HEK293T (cell line): Measurements from ENCODE around the gene IL1B.

ENCODE experiments used
- CTCF ChIA-PET: fragments of 350-600 bp; formaldehyde crosslinking; extraction: SDS; loops from one replicate; lab custom pipeline; 2021; ENCODE audit warnings: antibody characterized with exemption, inconsistent platforms; lab: Yijun Ruan, JAX
- POLR2A ChIA-PET: fragments of 350-600 bp; formaldehyde crosslinking; extraction: SDS; loops from one replicate; lab custom pipeline; 2020; ENCODE audit warnings: antibody characterized with exemption, inconsistent platforms; lab: Yijun Ruan, JAX
- DNase-seq: peaks from one replicate; pipeline ENCODE4 v3.0.0; 2012; ENCODE audit warnings: mixed read lengths; ENCODE audit errors: extremely low spot score
- ARNT ChIP-seq: fragments of 450-650 bp; IDR thresholded peaks from 2 replicates; pipeline ENCODE4 v1.6.1; 2017; ENCODE audit warnings: mild to moderate bottlenecking
- BHLHE40 ChIP-seq: fragments of 450-650 bp; IDR thresholded peaks from 2 replicates; pipeline ENCODE4 v1.6.1; 2016; ENCODE audit warnings: mild to moderate bottlenecking, moderate library complexity, borderline replicate concordance
- CTBP1 ChIP-seq: fragments of 450-650 bp; IDR thresholded peaks from 2 replicates; pipeline ENCODE4 v1.6.1; 2016; ENCODE audit warnings: borderline replicate concordance
- ELF4 ChIP-seq: fragments of 450-650 bp; IDR thresholded peaks from 2 replicates; pipeline ENCODE4 v1.6.1; 2017; ENCODE audit warnings: antibody characterized with exemption
- FOXA1 ChIP-seq: fragments of 450-650 bp; IDR thresholded peaks from 2 replicates; pipeline ENCODE4 v1.6.1; 2016; ENCODE audit warnings: mild to moderate bottlenecking
- FOXK2 ChIP-seq: fragments of 450-650 bp; IDR thresholded peaks from 2 replicates; pipeline ENCODE4 v1.6.1; 2016; ENCODE audit warnings: mild to moderate bottlenecking
- FOXM1 ChIP-seq: fragments of 450-650 bp; IDR thresholded peaks from 2 replicates; pipeline ENCODE4 v1.6.1; 2017; ENCODE audit warnings: mild to moderate bottlenecking, borderline replicate concordance
- HDGF ChIP-seq: fragments of 450-650 bp; IDR thresholded peaks from 2 replicates; pipeline ENCODE4 v1.6.1; 2017; ENCODE audit warnings: antibody characterized with exemption, borderline replicate concordance
- L3MBTL2 ChIP-seq: fragments of 450-650 bp; conservative IDR thresholded peaks from 2 replicates; pipeline ENCODE4 v1.6.1; 2016; ENCODE audit warnings: mild to moderate bottlenecking
- LEF1 ChIP-seq: fragments of 450-650 bp; IDR thresholded peaks from 2 replicates; pipeline ENCODE4 v1.6.1; 2017; ENCODE audit warnings: mild to moderate bottlenecking, borderline replicate concordance
- NFRKB ChIP-seq: fragments of 450-650 bp; IDR thresholded peaks from 2 replicates; pipeline ENCODE4 v1.6.1; 2016; ENCODE audit warnings: mild to moderate bottlenecking, moderate library complexity
- PKNOX1 ChIP-seq: fragments of 450-650 bp; IDR thresholded peaks from 2 replicates; pipeline ENCODE4 v1.6.1; 2016
- SP1 ChIP-seq: fragments of 450-650 bp; IDR thresholded peaks from 2 replicates; pipeline ENCODE4 v1.6.1; 2017
- SUZ12 ChIP-seq: fragments of 450-650 bp; IDR thresholded peaks from 2 replicates; pipeline ENCODE4 v1.6.1; 2016; ENCODE audit warnings: mild to moderate bottlenecking
- TARDBP ChIP-seq: fragments of 450-650 bp; IDR thresholded peaks from 2 replicates; pipeline ENCODE4 v1.6.1; 2016
- ZNF384 ChIP-seq: fragments of 450-650 bp; IDR thresholded peaks from 2 replicates; pipeline ENCODE4 v1.6.1; 2016

Gene IL1B

GRCh38 chr2:112828251-112828691 is 8.3 kb downstream of the IL1B start:
- ChIA-PET POLR2A (no interaction called here), CTCF (interaction anchor here (0.6 kb wide), 1 partner anchor 200 kb away, joined by 5 read pairs; no protein-coding TSS in a partner anchor)
- DNase-seq: no peak
- TF ChIP-seq ZNF384: no peak
- no peak for TF ChIP-seq SP1
- TF ChIP-seq CTBP1: no peak
- no peak for TF ChIP-seq ARNT
- TF ChIP-seq L3MBTL2: no peak
- TF ChIP-seq FOXK2: no peak
- no peak for TF ChIP-seq LEF1

GRCh38 chr2:112827604-112828185 is 8.9 kb downstream of the IL1B start:
- POLR2A ChIA-PET: no interaction called here

GRCh38 chr2:112827009-112827408 is 9.6 kb downstream of the IL1B start:
- DNase-seq: no peak
- TF ChIP-seq FOXA1 (no peak), LEF1 (no peak), BHLHE40 (no peak), FOXK2 (no peak), SP1 (no peak), ZNF384 (no peak), L3MBTL2 (no peak), HDGF (no peak), SUZ12 (no peak), PKNOX1 (no peak), CTBP1 (no peak), FOXM1 (no peak), NFRKB (no peak), TARDBP (no peak), ELF4 (no peak), ARNT (no peak)
- ChIA-PET POLR2A (no interaction called here), CTCF (interaction anchor here (0.7 kb wide), 1 partner anchor 16 kb away, joined by 3 read pairs; no protein-coding TSS in a partner anchor)

More at GRCh38 chr2:112827604-112828185, 8.9 kb downstream of the IL1B start:
- TF ChIP-seq NFRKB (no peak), CTBP1 (no peak), PKNOX1 (no peak), L3MBTL2 (no peak), FOXM1 (no peak), ARNT (no peak), SUZ12 (no peak), ZNF384 (no peak), HDGF (no peak), FOXA1 (no peak), LEF1 (no peak), FOXK2 (no peak), BHLHE40 (no peak)
- DNase-seq: no peak
- CTCF ChIA-PET: interaction anchor here (0.7 kb wide), 1 partner anchor 16 kb away, joined by 3 read pairs; no protein-coding TSS in a partner anchor

- TF ChIP-seq BHLHE40 (no peak), SUZ12 (no peak), TARDBP (no peak), CTBP1 (no peak), FOXM1 (no peak)
- CTCF ChIA-PET: interaction anchor here (0.7 kb wide), 1 partner anchor 8 kb away, joined by 3 read pairs; no protein-coding TSS in a partner anchor
- POLR2A ChIA-PET: no interaction called here
- DNase-seq: no peak
Observed at GRCh38 chr2:112825706-112826105, 10.9 kb downstream of the IL1B start.

GRCh38 chr2:112824694-112825085 is 11.9 kb downstream of the IL1B start:
- CTCF ChIA-PET: no interaction called here
- no peak for DNase-seq
- POLR2A ChIA-PET: no interaction called here
- no peak for TF ChIP-seq FOXA1
- TF ChIP-seq NFRKB: no peak
- TF ChIP-seq SUZ12: no peak
- TF ChIP-seq PKNOX1: no peak
- no peak for TF ChIP-seq HDGF
- TF ChIP-seq ELF4: no peak
- no peak for TF ChIP-seq ZNF384
- TF ChIP-seq CTBP1: no peak
- no peak for TF ChIP-seq FOXM1
- TF ChIP-seq SP1: no peak
- TF ChIP-seq FOXK2: no peak

- ChIA-PET POLR2A (no interaction called here), CTCF (interaction anchor here (1.5 kb wide), 1 partner anchor 63 kb away, joined by 3 read pairs; no protein-coding TSS in a partner anchor)
- no peak for DNase-seq
- no peak for TF ChIP-seq ELF4
Observed at GRCh38 chr2:112821682-112822081, 14.9 kb downstream of the IL1B start.

- POLR2A ChIA-PET: no interaction called here
- DNase-seq: no peak
- CTCF ChIA-PET: no interaction called here
- TF ChIP-seq HDGF (no peak), SUZ12 (no peak), NFRKB (no peak), LEF1 (no peak), TARDBP (no peak), ELF4 (no peak), L3MBTL2 (no peak), FOXK2 (no peak), BHLHE40 (no peak)
Observed at GRCh38 chr2:112821142-112821541, 15.4 kb downstream of the IL1B start.
